IPS-18c (cell line): ENCODE measurements around the gene VPS9D1.
"Not testable (repeated sequence)": the region's sequence is repeated elsewhere in the genome, so short reads cannot be mapped to it uniquely, and the experiment has no call there.

Source experiments
- H3K4me3 ChIP-seq: 2 replicates; pipeline ENCODE4 v1.7.0; 2013; ENCODE audit warnings: low read depth, mild to moderate bottlenecking, low read length, moderate library complexity; ENCODE audit not compliant: insufficient read depth
- H3K9me3 ChIP-seq: one replicate; pipeline ENCODE4 v1.6.1; 2013; ENCODE audit warnings: mild to moderate bottlenecking, low read length, moderate library complexity; ENCODE audit not compliant: control insufficient read depth, insufficient read depth

Gene VPS9D1

GRCh38 chr16:89689621-89690020 lies 31.1 kb downstream of the VPS9D1 start:
- not testable (repeated sequence) for H3K4me3 ChIP-seq, H3K9me3 ChIP-seq

GRCh38 chr16:89689142-89689541 lies 31.6 kb downstream of the VPS9D1 start:
- Histone ChIP-seq H3K9me3 (peaks cover 2% of the 10 kb centered on the region), H3K4me3 (no peak overlapping the region)

- no peak overlapping the region for H3K4me3 ChIP-seq
- peaks cover 2% of the 10 kb centered on the region for H3K9me3 ChIP-seq
Measured at GRCh38 chr16:89688395-89688794, 32.3 kb downstream of the VPS9D1 start.

GRCh38 chr16:89687092-89687940 lies 33.4 kb downstream of the VPS9D1 start:
- H3K4me3 ChIP-seq, result peak overlapping the region; percentile 81

GRCh38 chr16:89686520-89687091 lies 34.1 kb downstream of the VPS9D1 start, which contains the start of gene CDK10:
CDK10 (plus strand) TSS chr16:89686689; CDS start chr16:89686711, 22 bp downstream.
- peak within 1 kb of the TSS; percentile 81 for H3K4me3 ChIP-seq
- peaks cover 2% of the 10 kb centered on the region for H3K9me3 ChIP-seq

More at GRCh38 chr16:89687092-89687940, 33.4 kb downstream of the VPS9D1 start:
- H3K9me3 ChIP-seq, result peaks cover 2% of the 10 kb centered on the region

GRCh38 chr16:89685916-89686315 lies 34.8 kb downstream of the VPS9D1 start:
- H3K4me3 ChIP-seq, result no peak overlapping the region
- H3K9me3 ChIP-seq, result peaks cover 2% of the 10 kb centered on the region

- peaks cover 6% of the 10 kb centered on the region for H3K9me3 ChIP-seq
- H3K4me3 ChIP-seq, result no peak overlapping the region
Measured at GRCh38 chr16:89678258-89678657, 42.4 kb downstream of the VPS9D1 start.

- Histone ChIP-seq H3K9me3 (peaks cover 3% of the 10 kb centered on the region), H3K4me3 (no peak overlapping the region)
Measured at GRCh38 chr16:89672177-89672941, 48.3 kb downstream of the VPS9D1 start.

- not testable (repeated sequence) for H3K4me3 ChIP-seq, H3K9me3 ChIP-seq
Measured at GRCh38 chr16:89671565-89671964, 49.1 kb downstream of the VPS9D1 start.

GRCh38 chr16:89670496-89671431 lies 49.9 kb downstream of the VPS9D1 start:
- Histone ChIP-seq H3K9me3 (peaks cover 2% of the 10 kb centered on the region), H3K4me3 (no peak overlapping the region)

- Histone ChIP-seq H3K4me3 (no peak overlapping the region), H3K9me3 (peaks cover 2% of the 10 kb centered on the region)
Measured at GRCh38 chr16:89669755-89670154, 50.9 kb downstream of the VPS9D1 start.

GRCh38 chr16:89668790-89669158 lies 51.9 kb downstream of the VPS9D1 start:
- H3K4me3 ChIP-seq, result no peak overlapping the region

GRCh38 chr16:89667633-89668032 lies 53.1 kb downstream of the VPS9D1 start:
- H3K9me3 ChIP-seq, result peaks cover 2% of the 10 kb centered on the region
- no peak overlapping the region for H3K4me3 ChIP-seq

More at GRCh38 chr16:89668790-89669158, 51.9 kb downstream of the VPS9D1 start:
- peaks cover 2% of the 10 kb centered on the region for H3K9me3 ChIP-seq

GRCh38 chr16:89667000-89667399 lies 53.7 kb downstream of the VPS9D1 start:
- H3K4me3 ChIP-seq, H3K9me3 ChIP-seq: not testable (repeated sequence)

- H3K4me3 ChIP-seq, H3K9me3 ChIP-seq: not testable (repeated sequence)
Measured at GRCh38 chr16:89664238-89664637, 56.5 kb downstream of the VPS9D1 start.

GRCh38 chr16:89661215-89661614 lies 59.5 kb downstream of the VPS9D1 start:
- Histone ChIP-seq H3K9me3 (no peaks in the 10 kb centered on the region), H3K4me3 (no peak overlapping the region)

- H3K4me3 ChIP-seq, result no peak overlapping the region
- no peaks in the 10 kb centered on the region for H3K9me3 ChIP-seq
Measured at GRCh38 chr16:89660146-89660545, 60.6 kb downstream of the VPS9D1 start.
